Measurements from ENCODE around the gene PSMA1. TPM values are rescaled to one million over a fixed set of nuclear protein-coding genes. Genes with fewer than 3 reads are reported as not detected.
A peak's percentile ranks its signal among the peaks of the same experiment; 100 is the strongest.
"Not testable (repeated sequence)": the region's sequence is repeated elsewhere in the genome, so short reads cannot be mapped to it uniquely, and the experiment has no call there.

The PSMA1 gene
- total RNA-seq: 115 TPM
- long read RNA-seq, transcript PSMA1-201 (10 exons, 1,505 nt): major isoform, 124 of 154 reads
- long read RNA-seq, partial matches to known transcripts: 5 of 154 reads
- long read RNA-seq, other reads (novel, unspliced or antisense): 20 of 154 reads

GRCh38 chr11:14519917-14520746 is at the start of gene PSMA1:
TSS of gene PSMA1 (minus strand) at chr11:14520386. CDS start at chr11:14520299, 87 bp downstream.
- peak; percentile 95 for DNase-seq
- intact Hi-C loops (cut with micrococcal nuclease): no loop called here
- peak; percentile 98 for ATAC-seq

GRCh38 chr11:14569516-14569915 is 49.3 kb upstream of the PSMA1 start:
- ATAC-seq; DNase-seq; intact Hi-C loops (cut with micrococcal nuclease): not testable (repeated sequence)

GRCh38 chr11:14567064-14567651 is 47.0 kb upstream of the PSMA1 start:
- DNase-seq: no peak
- intact Hi-C loops (cut with micrococcal nuclease): no loop called here
- ATAC-seq: no peak

GRCh38 chr11:14566331-14567063 is 46.3 kb upstream of the PSMA1 start:
- intact Hi-C loops (cut with micrococcal nuclease): no loop called here

GRCh38 chr11:14565845-14566244 is 45.7 kb upstream of the PSMA1 start:
- ATAC-seq: no peak
- DNase-seq: no peak
- intact Hi-C loops (cut with micrococcal nuclease): no loop called here

More at GRCh38 chr11:14566331-14567063, 46.3 kb upstream of the PSMA1 start:
- ATAC-seq (no peak), DNase-seq (no peak)

- intact Hi-C loops (cut with micrococcal nuclease): no loop called here
- ATAC-seq (no peak), DNase-seq (no peak)
These were observed 35.6 kb upstream of the PSMA1 start for GRCh38 chr11:14555818-14556217.

- intact Hi-C loops (cut with micrococcal nuclease): no loop called here
- ATAC-seq (peak; percentile 83), DNase-seq (no peak)
These were observed 34.8 kb upstream of the PSMA1 start for GRCh38 chr11:14554959-14555358.

- DNase-seq (no peak), ATAC-seq (peak; percentile 83)
- intact Hi-C loops (cut with micrococcal nuclease): no loop called here
These were observed 31.9 kb upstream of the PSMA1 start for GRCh38 chr11:14552089-14552488.

GRCh38 chr11:14551380-14551779 is 31.2 kb upstream of the PSMA1 start:
- no peak for DNase-seq
- peak; percentile 53 for ATAC-seq
- intact Hi-C loops (cut with micrococcal nuclease): no loop called here

- ATAC-seq: no peak
- intact Hi-C loops (cut with micrococcal nuclease): loop anchor here (10.0 kb wide), 1 partner anchor 95 kb away; the partner anchor contains the start of gene PDE3B
- no peak for DNase-seq
These were observed 29.7 kb upstream of the PSMA1 start for GRCh38 chr11:14549891-14550290.

- intact Hi-C loops (cut with micrococcal nuclease): loop anchor here (10.0 kb wide), 1 partner anchor 97 kb away; the partner anchor contains the start of gene PDE3B
- DNase-seq (no peak), ATAC-seq (no peak)
These were observed 27.3 kb upstream of the PSMA1 start for GRCh38 chr11:14547440-14547839.

- no peak for DNase-seq
- intact Hi-C loops (cut with micrococcal nuclease): loop anchor here (10.0 kb wide), 1 partner anchor 98 kb away; the partner anchor contains the start of gene PDE3B
- ATAC-seq: no peak
These were observed 26.5 kb upstream of the PSMA1 start for GRCh38 chr11:14546672-14547071.

- ATAC-seq (no peak), DNase-seq (no peak)
- intact Hi-C loops (cut with micrococcal nuclease): loop anchor here (5.0 to 10.0 kb wide), 2 partner anchors 100 to 363 kb away; partner anchors contain the start of gene PDE3B
These were observed 24.4 kb upstream of the PSMA1 start for GRCh38 chr11:14544611-14545010.

GRCh38 chr11:14543260-14543659 is 23.1 kb upstream of the PSMA1 start:
- no peak for ATAC-seq
- DNase-seq: no peak
- intact Hi-C loops (cut with micrococcal nuclease): loop anchor here (5.0 to 10.0 kb wide), 2 partner anchors 102 to 364 kb away; partner anchors contain the start of gene PDE3B

GRCh38 chr11:14542324-14542723 is 22.1 kb upstream of the PSMA1 start:
- DNase-seq (no peak), ATAC-seq (no peak)
- intact Hi-C loops (cut with micrococcal nuclease): loop anchor here (5.0 to 10.0 kb wide), 2 partner anchors 102 to 365 kb away; partner anchors contain the start of gene PDE3B

GRCh38 chr11:14541192-14541947 is 21.2 kb upstream of the PSMA1 start:
- peak; percentile 85 for ATAC-seq
- intact Hi-C loops (cut with micrococcal nuclease): loop anchor here (5.0 to 10.0 kb wide), 2 partner anchors 103 to 366 kb away; partner anchors contain the start of gene PDE3B
- DNase-seq: peak; percentile 42

- intact Hi-C loops (cut with micrococcal nuclease): loop anchor here (5.0 to 10.0 kb wide), 3 partner anchors 105 to 367 kb away; partner anchors contain the start of gene PDE3B
- ATAC-seq (peak; percentile 74), DNase-seq (no peak)
These were observed 19.8 kb upstream of the PSMA1 start for GRCh38 chr11:14539982-14540421.

- intact Hi-C loops (cut with micrococcal nuclease): loop anchor here (5.0 kb wide), 1 partner anchor 348 kb away; no protein-coding TSS in a partner anchor
- DNase-seq (no peak), ATAC-seq (peak; percentile 39)
These were observed 18.9 kb upstream of the PSMA1 start for GRCh38 chr11:14538926-14539554.
